HG02870 (cell line): ENCODE measurements around the gene PML.

Source experiments
- ATAC-seq: cut with Tn5 transposase; IDR thresholded peaks from one replicate; pipeline ENCODE4 v1.9.1; 2021; ENCODE audit warnings: mild to moderate bottlenecking, moderate library complexity; ENCODE audit not compliant: unreplicated experiment

The PML gene

DNA sequence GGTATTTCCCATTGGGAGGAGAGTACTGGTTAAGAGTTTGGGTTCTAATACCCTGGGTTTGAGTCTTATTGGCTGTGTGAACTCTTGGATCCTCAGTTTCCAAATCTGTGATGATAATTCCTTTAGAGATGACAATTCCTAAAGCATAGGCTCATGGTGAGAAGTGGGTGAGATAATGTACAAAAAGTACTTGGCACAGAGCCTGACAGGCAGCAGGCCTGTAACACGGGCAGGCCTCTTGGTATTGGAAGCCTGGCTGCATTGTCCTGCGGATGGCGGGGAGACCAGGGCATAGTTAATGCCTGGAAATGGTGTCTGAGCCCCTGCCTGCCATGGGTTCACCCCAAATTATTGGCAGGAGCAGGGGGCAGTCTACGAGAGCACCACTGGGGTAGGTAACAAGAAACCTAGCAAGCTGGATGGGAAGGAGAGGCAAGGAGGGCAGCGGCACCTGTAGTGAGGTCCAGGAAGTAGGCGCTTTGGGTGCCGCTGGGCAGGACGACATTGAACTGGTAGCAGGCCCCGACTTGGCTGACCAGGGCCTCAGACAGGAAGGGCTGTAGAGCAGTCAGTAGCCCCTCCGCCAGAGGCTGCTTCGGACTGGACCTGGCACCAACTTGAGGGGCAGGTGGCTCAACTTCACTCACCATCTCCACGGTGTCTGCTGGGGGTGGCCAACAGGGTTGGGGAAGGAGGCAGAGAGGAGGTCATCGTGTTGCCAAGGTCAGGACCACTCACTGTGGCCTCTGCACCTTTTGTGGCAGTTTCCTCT lies 10.1 kb upstream of the PML start:
- no peak for ATAC-seq

DNA sequence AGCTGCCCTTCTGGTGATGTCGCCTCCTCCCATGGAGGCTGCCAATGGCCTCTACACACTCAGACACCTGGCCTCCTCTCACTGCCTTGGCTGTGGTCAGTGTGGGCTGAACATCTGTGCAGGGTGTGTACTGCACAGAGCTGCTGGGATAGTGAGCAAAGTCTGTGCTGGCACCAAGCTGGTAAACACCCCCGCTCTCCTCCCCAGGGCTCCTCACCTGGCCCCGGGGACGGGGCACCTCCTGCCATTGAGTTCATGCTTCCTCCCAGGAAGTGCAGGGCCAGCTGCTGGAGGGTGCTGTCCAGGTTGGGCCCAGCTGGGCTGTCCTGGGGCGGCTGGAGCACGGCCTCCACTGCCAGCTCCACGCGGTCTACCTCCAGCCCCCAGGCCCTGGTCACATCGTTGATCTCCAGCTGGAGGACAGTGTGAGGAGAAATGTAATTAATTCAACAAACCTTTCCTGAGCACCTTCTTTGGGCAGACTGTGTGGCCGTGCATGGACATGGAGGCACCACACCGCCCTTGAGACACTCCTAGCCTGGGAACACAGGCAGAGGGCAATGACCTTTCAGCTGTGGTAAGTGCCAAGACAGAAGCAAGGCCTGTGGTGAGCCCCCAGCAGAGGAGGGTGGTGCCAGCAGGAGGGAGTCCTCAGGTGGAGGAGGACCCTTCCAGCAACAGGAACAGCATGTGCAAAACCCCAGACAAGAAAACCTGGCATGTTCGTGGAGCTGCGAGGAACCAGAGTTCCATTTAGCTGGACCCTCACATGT lies 9.2 kb upstream of the PML start:
- no peak for ATAC-seq

DNA sequence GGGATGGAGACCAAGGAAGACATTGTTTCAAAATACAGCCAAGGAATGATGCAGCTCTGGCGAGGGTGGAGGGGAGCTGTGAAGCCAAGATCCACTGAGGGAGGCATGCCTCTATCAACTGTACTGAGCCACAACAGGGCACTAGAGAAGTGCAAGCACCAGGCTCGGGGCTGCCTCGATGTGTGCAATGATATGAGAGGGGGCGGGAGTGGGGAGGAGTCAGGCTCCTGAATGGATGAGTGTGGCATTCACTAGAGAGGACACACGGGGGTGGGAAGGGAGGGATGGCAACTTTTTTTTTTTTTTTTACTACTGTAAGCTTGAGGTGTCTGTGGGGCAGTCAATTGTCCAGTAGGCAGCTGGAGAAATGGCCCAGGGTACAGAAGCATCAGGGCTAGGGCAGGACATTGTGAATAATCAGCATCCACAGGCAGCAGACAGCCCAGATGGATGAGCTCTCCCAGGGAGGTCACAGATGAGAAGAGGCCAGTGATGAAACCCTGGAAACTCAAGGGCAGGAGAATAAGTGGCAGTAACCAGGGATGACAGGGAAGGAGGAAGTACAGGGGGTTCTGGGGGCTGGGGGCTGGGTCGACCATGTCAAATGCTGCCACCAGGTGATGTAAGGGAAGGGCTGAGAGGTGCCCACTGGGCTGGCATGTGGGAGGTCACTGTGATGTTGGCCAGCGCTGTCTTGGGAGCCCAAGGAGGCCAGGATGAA lies 8.3 kb upstream of the PML start:
- ATAC-seq = no peak

DNA sequence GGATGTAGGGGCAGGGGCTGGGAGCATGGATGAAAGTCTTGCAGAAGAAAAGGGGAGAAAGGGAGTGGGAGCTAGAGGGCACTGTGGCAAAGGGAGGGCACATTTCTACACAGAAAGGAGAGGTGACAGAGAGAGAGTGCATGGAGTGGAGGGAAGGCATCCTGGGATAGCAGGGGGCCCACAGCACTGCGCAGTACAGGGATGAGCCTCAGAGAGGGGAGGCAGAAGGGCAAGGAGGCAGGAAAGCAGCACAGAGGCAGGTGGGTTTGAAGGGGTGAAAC lies 7.8 kb upstream of the PML start:
- ATAC-seq = no peak

DNA sequence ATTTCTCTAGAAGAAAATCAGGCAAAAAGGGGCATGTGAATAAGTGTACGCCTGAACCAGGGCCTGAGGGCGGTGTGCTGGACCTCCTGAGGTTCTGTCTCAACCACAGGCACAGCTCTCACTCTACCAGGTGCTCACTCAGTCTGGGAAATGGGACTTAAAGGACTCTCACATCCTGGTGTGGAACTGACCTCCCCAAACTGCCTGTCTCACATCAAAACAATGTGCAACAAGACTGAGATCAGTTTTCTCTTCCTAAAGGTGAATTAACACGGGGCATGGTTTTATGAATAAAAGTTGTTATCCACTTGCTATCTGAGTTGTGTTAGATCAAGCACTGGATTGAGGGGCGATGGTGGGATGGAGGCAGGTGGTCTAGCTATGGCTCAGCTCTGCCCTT lies 7.3 kb upstream of the PML start:
- ATAC-seq = no peak

DNA sequence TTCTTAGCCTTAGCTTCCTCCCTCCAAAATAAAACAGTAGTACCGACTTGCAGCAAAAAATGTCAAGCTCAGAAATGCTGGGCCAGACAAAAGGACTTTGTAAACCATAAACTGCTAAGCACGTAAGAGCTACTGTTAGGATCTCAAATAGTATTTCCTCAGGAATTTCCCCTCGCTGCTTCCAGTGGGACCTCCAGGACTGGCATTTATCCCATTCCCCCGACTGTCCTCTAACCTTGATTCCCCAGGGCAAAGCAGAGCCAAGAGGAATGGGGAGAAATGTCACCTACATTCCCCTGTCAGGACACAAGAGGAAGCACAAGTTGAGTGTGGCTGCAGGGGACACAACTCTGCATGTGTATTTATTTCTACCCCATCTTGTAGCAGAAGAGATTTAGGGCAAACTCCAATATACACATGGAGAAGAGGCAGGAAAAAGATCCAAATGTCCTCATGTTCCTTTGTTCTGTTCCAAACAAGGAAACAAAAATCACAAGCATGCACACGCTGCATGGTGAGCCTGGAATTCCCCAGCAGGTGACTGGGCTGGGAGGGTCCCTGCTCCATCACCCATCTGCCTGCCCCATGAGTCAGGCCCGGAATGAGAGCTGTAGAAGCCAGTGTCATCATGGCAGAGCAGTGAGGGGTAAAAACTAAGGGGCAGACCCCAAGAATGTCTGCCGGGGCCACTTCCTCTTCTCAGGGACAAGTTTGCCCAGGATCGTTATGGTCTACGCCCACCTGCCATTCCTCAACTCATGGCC lies 6.7 kb upstream of the PML start:
- no peak for ATAC-seq

DNA sequence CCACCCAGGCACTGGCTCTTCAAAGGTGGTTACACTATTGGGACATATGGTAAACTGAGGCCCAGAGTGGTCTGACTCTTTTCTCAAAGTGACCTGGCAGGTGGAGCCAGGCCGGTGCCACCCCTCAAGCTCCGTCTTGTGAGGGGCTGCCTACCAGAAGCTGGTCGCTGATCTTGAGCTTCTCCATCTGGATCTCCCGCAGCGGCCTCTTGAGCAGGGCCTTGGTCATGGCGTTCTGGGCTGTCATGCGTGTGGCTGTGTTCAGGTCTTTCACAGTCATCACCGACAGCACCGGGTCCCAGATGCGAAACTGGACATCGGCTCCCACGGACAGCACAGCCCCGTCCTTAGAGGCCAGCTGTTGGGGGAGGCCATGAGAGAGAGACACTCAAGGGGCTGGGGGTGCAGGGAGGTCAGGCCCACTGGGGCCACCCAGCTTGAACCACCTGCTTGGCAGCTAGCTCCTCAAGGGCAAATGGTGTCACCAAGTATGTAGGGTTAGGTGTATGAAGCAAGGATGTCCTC lies 6.0 kb upstream of the PML start:
- no peak for ATAC-seq

DNA sequence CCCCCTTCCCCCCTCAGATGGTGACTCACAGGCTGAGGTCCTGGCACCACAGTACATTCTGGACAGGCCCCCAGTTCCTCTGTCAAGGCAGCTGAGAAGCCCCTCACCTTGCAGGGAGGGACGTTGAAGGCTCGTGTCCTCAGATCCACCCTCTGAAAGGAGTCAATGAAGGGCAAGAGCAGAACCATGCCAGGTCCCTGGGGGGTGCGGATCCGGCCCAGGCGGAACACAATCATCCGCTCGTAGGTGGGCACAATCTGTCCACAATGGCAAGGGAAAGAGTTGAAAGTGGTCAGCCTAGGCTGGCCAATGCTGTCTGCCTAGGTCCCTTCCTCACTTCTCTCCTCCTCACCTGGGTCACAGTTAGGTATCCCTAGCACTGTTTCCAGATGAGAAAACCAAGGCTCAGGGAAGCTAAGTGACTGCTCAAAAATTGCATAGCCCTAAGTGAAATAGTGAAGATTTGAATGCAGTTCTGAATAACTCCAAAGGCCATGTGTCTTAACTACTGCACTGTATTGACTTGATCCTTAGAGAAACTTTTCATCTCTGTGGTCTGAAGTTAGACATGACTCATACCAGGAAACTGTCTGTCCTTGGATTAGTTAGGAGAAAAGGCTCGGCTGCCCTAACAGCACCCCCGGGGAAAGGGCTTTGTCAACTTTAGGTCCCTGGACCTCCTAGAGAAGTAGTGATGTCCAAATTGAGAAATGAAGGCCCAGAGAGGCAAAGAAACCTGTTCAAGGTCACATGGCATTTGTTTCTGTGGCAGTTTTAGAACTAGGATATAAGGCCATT lies 5.3 kb upstream of the PML start:
- no peak for ATAC-seq

DNA sequence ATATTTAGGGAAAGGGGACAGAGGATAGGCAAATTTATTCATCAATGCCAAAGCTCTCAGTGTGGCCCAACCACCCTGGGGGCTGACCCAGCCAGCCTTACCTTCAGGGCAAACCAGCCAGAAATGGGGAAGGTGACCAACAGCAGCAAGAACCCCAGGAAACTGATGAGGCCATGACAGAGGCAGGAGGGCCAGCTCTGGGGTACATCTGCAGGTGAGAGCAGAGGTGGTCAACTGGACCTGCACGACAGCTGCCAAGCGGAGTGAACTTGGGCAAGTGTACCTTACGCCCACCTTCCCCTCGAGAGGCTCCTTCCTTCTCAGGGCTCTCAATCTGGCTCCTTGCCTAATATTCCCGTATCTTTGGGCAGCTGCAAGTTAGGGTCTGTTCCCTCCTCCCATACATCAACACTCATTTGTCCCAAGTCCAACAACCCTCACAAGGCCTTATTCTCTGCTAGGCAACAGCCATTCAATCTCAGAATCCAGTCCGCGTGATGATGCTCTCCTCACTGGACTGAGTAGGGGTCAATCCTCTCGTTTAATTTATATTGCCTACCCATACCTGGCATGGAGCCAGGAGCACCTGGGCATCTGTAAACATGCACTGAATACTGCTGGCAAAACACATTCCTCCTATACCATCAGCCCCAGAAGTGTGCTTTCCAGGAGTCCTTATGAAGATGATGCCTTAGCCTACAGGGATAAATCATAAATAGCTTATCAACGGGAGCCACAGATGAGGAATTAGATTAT lies 4.1 kb upstream of the PML start:
- no peak for ATAC-seq

DNA sequence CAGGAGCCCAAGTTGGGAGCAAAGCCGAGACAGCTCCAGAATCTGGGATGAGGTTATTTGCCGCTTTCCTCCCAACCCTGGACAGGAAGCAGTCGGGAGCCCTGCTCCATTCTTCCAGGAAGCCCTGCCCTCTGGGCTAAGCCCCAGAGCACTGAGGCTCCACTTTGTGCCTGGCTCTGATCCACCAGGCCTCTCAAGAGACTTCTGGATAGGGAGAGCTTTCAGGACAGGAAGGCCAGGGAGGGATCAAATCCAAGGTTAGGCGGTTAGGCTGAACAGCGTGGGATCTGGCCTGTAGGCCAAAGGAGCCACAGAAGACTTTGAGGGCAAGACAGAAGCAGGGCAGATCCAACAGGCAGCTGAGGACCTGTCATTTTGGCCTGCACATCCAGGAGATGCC lies 3.3 kb upstream of the PML start:
- no peak for ATAC-seq

DNA sequence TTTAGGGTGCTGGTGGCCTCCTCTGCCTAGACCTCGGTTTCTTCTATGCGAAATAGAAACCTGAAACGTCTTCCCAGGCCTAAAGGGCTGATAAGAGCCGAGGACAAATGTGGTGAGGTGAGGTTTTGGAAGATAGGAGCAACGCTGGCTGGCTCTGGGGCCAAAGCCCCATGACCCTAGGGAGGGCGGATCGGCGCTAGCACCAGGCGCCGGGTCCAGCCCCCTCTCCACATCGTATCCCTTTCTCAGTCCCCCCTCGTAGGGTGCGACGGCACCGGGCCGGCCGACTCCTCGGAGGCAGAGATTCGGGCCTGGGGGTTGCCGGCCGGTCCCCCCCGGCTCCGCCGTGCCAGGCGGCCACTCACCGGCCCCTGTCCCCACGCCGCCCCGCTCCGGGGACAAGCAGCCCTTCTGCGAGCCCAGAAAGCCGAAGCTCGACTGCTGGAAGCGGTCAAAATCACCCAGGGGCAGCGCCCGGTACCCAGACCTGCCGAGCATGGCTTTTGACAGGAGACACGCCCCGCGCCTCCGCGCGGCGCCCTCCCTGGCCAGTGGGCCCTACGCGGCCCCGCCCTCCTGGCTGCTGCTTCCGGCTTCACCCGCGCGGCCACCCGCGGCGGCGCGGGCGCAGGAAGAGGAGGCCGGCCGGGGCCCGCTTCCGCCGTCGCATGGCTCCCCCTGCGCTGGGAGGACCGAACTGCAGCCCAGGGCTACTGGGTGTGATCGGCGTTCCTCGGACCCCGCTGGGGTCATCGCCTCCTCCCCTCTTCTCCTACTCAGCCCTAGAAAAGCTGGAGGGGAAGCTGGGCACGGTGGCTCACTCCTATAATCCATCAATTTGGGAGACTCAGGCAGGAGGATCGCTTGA lies 2.6 kb upstream of the PML start, which contains the start of gene STOML1:
STOML1 (minus strand) TSS at position 570 of the 868 bp plus-strand sequence; CDS start at position 498, 72 bp downstream.
- ATAC-seq = peak; percentile 52

DNA sequence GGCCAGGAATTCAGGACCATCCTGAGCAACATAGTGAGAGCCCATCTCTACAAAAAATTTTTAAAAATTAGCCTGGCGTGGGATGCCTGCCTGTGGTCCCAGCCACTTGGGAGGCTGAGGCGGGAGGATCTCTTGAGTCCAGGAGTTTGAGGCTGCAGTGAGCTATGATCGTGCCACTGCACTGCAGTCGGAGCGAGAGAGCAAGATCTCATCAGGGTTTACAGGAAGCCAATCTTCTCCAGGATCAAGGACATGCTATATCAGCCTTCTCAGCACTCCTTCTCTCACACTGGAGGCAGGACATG lies 2.0 kb upstream of the PML start:
- ATAC-seq = peak; percentile 1

DNA sequence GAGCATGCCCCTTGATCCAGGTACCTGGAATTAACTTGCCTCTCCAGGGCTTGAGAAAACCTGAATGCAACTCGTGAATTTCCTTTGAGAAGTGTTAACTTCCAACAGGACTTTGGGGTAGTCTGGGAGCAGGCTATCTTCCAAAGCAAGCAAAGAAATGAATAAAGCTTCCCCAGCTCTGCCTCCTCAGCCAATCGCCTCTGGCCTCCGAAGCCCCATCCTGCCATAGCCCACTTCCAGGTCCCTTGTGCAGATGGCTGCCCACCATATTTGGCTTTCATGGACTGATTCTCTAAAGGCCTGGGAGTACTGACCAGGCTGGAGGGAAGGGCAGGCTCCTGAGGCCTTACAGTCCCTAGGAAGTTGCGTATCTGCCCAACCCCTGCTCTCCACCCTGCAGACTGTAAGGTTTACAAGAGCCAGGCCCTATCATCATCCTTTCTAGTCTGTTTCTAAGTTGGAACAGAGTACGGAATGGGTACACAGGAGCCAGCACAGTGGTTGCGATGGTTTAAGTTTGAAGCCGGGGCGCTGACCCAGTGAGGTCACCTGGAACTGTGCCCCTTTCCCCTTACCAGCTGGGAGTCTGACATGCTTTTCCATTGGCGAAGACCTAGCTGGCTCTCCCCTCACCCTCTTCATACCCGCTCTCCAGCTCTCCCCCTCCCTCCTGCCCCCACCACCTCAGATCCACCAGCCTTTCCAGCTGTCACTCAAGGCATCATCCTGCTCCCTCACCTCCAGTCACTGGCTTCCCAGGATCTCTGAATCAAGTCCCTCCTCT lies 1.1 kb upstream of the PML start:
- ATAC-seq = no peak

DNA sequence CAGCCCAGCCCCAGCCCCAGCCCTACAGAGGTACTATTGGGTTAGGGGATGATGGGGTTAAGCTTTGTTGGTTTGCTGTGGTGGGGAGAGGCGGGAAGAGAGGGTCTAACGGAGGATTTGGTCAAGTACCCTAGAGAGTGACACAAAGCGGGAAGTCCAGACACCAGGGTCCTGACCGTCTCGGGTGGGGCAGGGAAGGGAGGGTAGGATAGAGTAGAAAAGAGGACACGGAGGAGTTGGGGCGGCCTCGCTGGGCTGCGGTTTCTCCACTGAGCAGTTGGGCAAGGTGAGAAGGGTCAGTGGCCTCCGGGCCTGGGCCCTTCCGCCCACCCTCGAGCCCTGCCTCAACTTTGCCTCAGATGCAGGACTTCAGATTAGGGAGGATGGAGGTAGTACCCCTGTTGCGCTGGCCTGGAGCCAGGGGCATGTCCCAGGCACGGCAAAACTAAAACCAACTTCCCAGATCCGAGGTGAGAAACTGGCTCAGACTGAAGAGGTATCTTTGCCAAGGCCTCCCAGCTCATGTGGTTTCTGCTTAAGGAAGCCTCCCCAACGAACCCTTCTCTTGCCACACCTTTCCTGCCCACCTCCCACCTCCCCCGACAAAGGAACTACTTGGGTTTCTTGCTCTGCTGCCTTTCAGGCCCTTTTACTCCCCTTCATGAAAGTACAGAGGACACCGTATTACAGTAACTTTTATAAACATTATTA lies 551 bp downstream of the PML start:
- no peak for ATAC-seq

DNA sequence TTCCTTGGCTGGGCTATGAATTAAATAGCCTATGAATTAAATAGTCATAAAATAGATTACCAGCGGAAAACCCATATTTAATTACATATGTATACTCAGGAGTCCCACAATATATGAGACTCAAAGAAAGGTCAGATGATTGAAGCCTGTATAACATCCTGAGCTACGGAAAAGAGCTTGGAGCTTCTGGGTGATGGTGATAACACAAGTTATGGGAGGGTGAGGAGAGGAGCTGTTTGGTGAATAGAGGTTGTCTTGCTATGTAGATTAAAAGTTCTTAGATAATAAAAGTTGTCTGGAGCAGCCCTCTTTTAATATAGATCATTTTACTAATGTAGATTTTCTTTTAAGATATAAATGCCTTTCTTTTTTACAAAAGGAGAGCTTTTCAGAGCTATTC lies 1.8 kb downstream of the PML start:
- no peak for ATAC-seq

DNA sequence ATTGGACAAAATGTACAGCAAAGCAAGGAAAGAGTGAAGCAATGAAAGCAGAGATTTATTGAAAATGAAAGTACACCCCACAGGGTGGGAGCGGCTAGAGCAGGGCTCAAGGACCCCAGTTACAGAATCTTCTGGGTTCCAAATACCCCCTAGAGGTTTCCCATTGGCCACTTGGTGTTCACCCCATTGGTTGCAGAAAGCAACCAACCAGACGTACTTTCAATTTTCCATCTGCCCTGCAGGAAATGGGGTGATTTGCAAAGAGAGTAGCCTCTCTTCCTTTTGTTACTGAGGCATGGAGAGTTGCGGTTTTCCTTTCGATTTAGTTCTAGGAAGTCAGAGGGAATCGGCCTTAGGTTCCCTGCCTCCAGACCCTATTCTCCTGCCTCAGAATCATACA lies 2.4 kb downstream of the PML start:
- no peak for ATAC-seq

DNA sequence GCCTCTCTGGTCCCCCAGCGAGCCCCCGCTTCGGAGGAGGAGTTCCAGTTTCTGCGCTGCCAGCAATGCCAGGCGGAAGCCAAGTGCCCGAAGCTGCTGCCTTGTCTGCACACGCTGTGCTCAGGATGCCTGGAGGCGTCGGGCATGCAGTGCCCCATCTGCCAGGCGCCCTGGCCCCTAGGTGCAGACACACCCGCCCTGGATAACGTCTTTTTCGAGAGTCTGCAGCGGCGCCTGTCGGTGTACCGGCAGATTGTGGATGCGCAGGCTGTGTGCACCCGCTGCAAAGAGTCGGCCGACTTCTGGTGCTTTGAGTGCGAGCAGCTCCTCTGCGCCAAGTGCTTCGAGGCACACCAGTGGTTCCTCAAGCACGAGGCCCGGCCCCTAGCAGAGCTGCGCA lies 3.5 kb downstream of the PML start:
- ATAC-seq = no peak
